Nephron progenitor cell (in vitro differentiated cells): Measurements from ENCODE around the gene NR1H3.

Source experiments
- DNase-seq: peaks from one replicate; pipeline ENCODE4 v3.0.0; 2021
- H3K27ac Mint-ChIP-seq: 2 replicates; pipeline ENCODE4 v1.8.0; 2021; ENCODE audit warnings: mild to moderate bottlenecking, moderate library complexity, mixed read lengths
- H3K27me3 Mint-ChIP-seq: 2 replicates; pipeline ENCODE4 v1.8.0; 2021; ENCODE audit warnings: mild to moderate bottlenecking, low read depth, mixed read lengths; ENCODE audit not compliant: poor library complexity
- H3K36me3 Mint-ChIP-seq: 2 replicates; pipeline ENCODE4 v1.8.0; 2021; ENCODE audit warnings: low read depth, mixed read lengths
- H3K4me1 Mint-ChIP-seq: 2 replicates; pipeline ENCODE4 v1.8.0; 2021; ENCODE audit warnings: mixed read lengths
- H3K4me3 Mint-ChIP-seq: 2 replicates; pipeline ENCODE4 v1.8.0; 2021; ENCODE audit warnings: mild to moderate bottlenecking, moderate library complexity, mixed read lengths
- H3K9me3 Mint-ChIP-seq: 2 replicates; pipeline ENCODE4 v1.8.0; 2021; ENCODE audit warnings: mild to moderate bottlenecking, moderate library complexity, mixed read lengths
- TF ChIP-seq, protein P1 (sequence below): fragments of 200-600 bp; sonication (generic); IDR thresholded peaks from 2 replicates; pipeline ENCODE4 v1.5.0; 2021; ENCODE audit warnings: antibody characterized with exemption

NR1H3 gene

GRCh38 chr11:47295385-47295784, 37.6 kb downstream of the NR1H3 start:
- no peak for DNase-seq
- H3K27me3 Mint-ChIP-seq, result no peaks in the 10 kb centered on the region
- peaks cover 23% of the 10 kb centered on the region for H3K9me3 Mint-ChIP-seq
- no peak overlapping the region for H3K4me3 Mint-ChIP-seq
- peaks cover 92% of the 10 kb centered on the region for H3K36me3 Mint-ChIP-seq
- TF ChIP-seq, protein P1, sequence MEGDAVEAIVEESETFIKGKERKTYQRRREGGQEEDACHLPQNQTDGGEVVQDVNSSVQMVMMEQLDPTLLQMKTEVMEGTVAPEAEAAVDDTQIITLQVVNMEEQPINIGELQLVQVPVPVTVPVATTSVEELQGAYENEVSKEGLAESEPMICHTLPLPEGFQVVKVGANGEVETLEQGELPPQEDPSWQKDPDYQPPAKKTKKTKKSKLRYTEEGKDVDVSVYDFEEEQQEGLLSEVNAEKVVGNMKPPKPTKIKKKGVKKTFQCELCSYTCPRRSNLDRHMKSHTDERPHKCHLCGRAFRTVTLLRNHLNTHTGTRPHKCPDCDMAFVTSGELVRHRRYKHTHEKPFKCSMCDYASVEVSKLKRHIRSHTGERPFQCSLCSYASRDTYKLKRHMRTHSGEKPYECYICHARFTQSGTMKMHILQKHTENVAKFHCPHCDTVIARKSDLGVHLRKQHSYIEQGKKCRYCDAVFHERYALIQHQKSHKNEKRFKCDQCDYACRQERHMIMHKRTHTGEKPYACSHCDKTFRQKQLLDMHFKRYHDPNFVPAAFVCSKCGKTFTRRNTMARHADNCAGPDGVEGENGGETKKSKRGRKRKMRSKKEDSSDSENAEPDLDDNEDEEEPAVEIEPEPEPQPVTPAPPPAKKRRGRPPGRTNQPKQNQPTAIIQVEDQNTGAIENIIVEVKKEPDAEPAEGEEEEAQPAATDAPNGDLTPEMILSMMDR, result no peak
- H3K4me1 Mint-ChIP-seq, result no peaks in the 10 kb centered on the region
- no peak overlapping the region for H3K27ac Mint-ChIP-seq

DNA sequence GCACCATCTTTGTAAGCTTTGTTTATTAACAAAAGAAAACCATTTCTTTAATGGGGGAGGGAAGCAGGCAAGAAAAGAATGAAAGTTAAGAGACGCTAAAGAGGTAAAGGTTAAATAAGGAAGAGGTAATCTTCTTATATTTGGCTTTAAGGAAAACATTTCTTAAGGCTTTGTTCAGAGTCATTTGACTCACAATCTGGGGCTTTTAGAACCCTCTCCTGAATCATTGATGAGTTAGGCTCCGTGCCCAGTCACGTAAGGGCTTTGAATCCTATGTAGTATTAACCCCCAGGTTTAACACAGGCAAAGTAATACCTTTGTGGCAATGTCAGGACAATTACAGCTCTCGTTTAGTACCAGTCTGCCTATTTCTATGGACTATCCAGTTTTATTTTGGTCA, 38.2 kb downstream of the NR1H3 start:
- H3K27me3 Mint-ChIP-seq, result no peaks in the 10 kb centered on the region
- TF ChIP-seq, protein P1, result no peak
- H3K4me3 Mint-ChIP-seq, result no peak overlapping the region
- peaks cover 92% of the 10 kb centered on the region for H3K36me3 Mint-ChIP-seq
- peaks cover 28% of the 10 kb centered on the region for H3K9me3 Mint-ChIP-seq
- H3K4me1 Mint-ChIP-seq, result no peaks in the 10 kb centered on the region
- H3K27ac Mint-ChIP-seq, result no peak overlapping the region
- DNase-seq, result no peak

- H3K36me3 Mint-ChIP-seq, result peaks cover 94% of the 10 kb centered on the region
- no peak overlapping the region for H3K27ac Mint-ChIP-seq
- H3K4me1 Mint-ChIP-seq, result no peaks in the 10 kb centered on the region
- no peaks in the 10 kb centered on the region for H3K27me3 Mint-ChIP-seq
- TF ChIP-seq, protein P1, result no peak
- peaks cover 57% of the 10 kb centered on the region for H3K9me3 Mint-ChIP-seq
- no peak overlapping the region for H3K4me3 Mint-ChIP-seq
- no peak for DNase-seq
These were observed 41.3 kb downstream of the NR1H3 start for GRCh38 chr11:47299078-47299477.

DNA sequence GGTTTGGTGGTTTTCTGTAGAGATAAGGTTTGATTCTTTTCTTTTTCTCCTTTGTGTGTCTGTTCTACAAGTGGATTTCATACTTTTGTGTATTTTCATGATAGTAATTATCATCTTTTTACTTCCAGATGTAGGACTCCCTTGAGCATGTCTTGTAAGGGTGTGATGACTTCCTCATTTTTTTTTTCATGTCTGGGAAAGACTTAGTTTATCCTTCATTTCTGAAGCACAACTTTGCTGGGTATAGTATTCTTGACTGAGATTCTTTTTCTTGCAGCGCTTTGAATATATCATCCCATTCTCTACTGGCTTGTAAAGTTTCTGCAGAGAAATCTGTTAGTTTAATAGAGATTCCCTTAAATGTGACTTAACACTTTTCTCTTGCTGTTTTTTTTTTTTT, 45.1 kb downstream of the NR1H3 start:
- DNase-seq, result no peak
- peaks cover 76% of the 10 kb centered on the region for H3K36me3 Mint-ChIP-seq
- H3K27ac Mint-ChIP-seq, result no peak overlapping the region
- H3K4me1 Mint-ChIP-seq, result peaks cover 16% of the 10 kb centered on the region
- H3K27me3 Mint-ChIP-seq, result no peaks in the 10 kb centered on the region
- H3K9me3 Mint-ChIP-seq, result peaks cover 60% of the 10 kb centered on the region
- TF ChIP-seq, protein P1, result no peak
- no peak overlapping the region for H3K4me3 Mint-ChIP-seq

GRCh38 chr11:47305734-47306483, 48.1 kb downstream of the NR1H3 start:
- no peak for DNase-seq
- Mint-ChIP-seq H3K27ac (peak overlapping the region; percentile 32), H3K36me3 (peaks cover 64% of the 10 kb centered on the region), H3K9me3 (peaks cover 37% of the 10 kb centered on the region), H3K4me3 (no peak overlapping the region), H3K27me3 (no peaks in the 10 kb centered on the region), H3K4me1 (peaks cover 16% of the 10 kb centered on the region)
- TF ChIP-seq, protein P1, result no peak

DNA sequence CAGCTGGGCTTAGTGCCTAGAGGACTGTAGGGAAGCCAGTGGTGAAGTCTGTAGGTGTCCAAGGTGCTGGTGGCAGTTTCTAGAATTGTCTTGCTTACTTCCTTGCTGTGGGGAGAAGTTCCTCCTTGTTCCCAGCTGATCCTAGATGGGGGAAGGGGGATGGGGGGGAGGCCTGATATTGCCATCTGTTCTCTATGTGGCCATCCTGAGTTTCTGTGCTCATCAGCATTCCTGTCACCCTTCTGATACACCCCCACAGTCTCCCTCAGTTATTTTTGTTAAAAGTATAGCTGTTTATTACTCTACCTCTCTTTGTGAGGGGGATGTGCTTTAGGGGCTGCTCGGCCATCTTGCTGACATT, 48.7 kb downstream of the NR1H3 start:
- Mint-ChIP-seq H3K4me3 (no peak overlapping the region), H3K36me3 (peaks cover 64% of the 10 kb centered on the region), H3K9me3 (peaks cover 33% of the 10 kb centered on the region), H3K27ac (peak overlapping the region; percentile 32), H3K27me3 (no peaks in the 10 kb centered on the region), H3K4me1 (peaks cover 16% of the 10 kb centered on the region)
- no peak for DNase-seq
- TF ChIP-seq, protein P1, result no peak
